GM23248 (cell line): Measurements from ENCODE around the gene LDLRAD4.

Experiments used
- EZH2 ChIP-seq: fragments of 200-600 bp; sonication (generic); IDR thresholded peaks from 2 replicates; pipeline ENCODE4 v1.6.1; 2018; ENCODE audit warnings: antibody characterized with exemption, mild to moderate bottlenecking; ENCODE audit not compliant: insufficient read depth, poor library complexity, severe bottlenecking
- EZH2phosphoT487 ChIP-seq: fragments of 200-600 bp; sonication (generic); IDR thresholded peaks from 2 replicates; pipeline ENCODE4 v1.6.1; 2018; ENCODE audit warnings: antibody characterized with exemption, moderate library complexity, mild to moderate bottlenecking, low read depth; ENCODE audit not compliant: insufficient read depth

DNA sequence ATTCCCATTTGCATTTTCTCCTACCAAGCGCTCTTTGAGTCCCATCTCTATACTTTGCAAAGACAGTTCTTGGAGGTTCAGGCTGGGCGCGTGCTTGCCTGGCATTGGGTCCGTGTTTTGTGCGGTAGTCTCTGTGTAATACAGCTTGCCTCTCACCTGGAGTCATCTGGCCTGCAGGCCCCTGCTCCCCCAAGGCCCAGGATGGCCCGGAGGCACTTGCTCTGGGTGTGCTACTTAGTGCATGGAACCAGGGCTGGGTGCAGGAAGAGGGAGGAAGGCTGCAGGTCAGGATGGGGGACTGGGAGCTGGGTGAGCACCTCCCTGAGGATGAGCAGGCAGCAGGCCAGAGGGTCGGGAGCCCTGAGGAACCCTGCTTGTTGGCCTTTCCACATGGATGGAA lies 220.9 kb downstream of the LDLRAD4 start:
- no peak for TF ChIP-seq EZH2phosphoT487
- TF ChIP-seq EZH2: no peak
